Tibial nerve (tissue), 3 donors: Measurements from ENCODE around the gene LOX.

Source experiments
- CTCF ChIP-seq, 5 experiments: fragments of 200-600 bp in 3 of 5; fragments of 450-650 bp in 2 of 5; sonication (generic) in 3 of 5; IDR thresholded peaks; one replicate each; pipeline ENCODE4 v1.5.1; 2016 to 2019; ENCODE audit warnings: antibody characterized with exemption in 5 of 5, mild to moderate bottlenecking in 3 of 5, moderate library complexity in 2 of 5
- POLR2A ChIP-seq, 2 donors: fragments of 450-650 bp; IDR thresholded peaks; one replicate each; pipeline ENCODE4 v1.6.1; 2017; ENCODE audit warnings: antibody characterized with exemption in 2 of 2, mild to moderate bottlenecking in 2 of 2, moderate library complexity in 2 of 2

GRCh38 chr5:122095158-122095557, 17.1 kb upstream of the LOX start:
- no peak for TF ChIP-seq CTCF (IDR thresholded peaks at IDR 0.05)
- no peak for TF ChIP-seq POLR2A (IDR thresholded peaks at IDR 0.05)
